H9 (cell line): ENCODE data around the gene CDC25B. TPM values are rescaled to one million over a fixed set of nuclear protein-coding genes. Genes with fewer than 3 reads are reported as not detected.

Experiments used
- DNase-seq: peaks from one replicate; pipeline ENCODE4 v3.0.0-alpha.2; 2017
- H2AFZ ChIP-seq: one replicate; pipeline ENCODE4 v1.6.1; 2013; ENCODE audit warnings: mild to moderate bottlenecking, low read length, control low read depth, moderate library complexity
- H2AK5ac ChIP-seq: 2 replicates; pipeline ENCODE4 v1.6.1; 2013; ENCODE audit warnings: low read length, control low read depth, mixed read lengths; ENCODE audit not compliant: insufficient read length
- H2BK120ac ChIP-seq: one replicate; pipeline ENCODE4 v1.6.1; 2013; ENCODE audit warnings: low read depth, mild to moderate bottlenecking, low read length, control low read depth, inconsistent platforms; ENCODE audit not compliant: poor library complexity, severe bottlenecking
- H2BK12ac ChIP-seq: 2 replicates; pipeline ENCODE4 v1.6.1; 2013; ENCODE audit warnings: low read length, control low read depth, mixed read lengths, low read depth; ENCODE audit not compliant: insufficient read length
- H2BK15ac ChIP-seq: 2 replicates; pipeline ENCODE4 v1.6.1; 2013; ENCODE audit warnings: low read depth, low read length, control low read depth
- H2BK20ac ChIP-seq: one replicate; pipeline ENCODE4 v1.6.1; 2013; ENCODE audit warnings: low read depth, mild to moderate bottlenecking, low read length, control low read depth, inconsistent platforms; ENCODE audit not compliant: poor library complexity, severe bottlenecking
- H2BK5ac ChIP-seq: 2 replicates; pipeline ENCODE4 v1.6.1; 2013; ENCODE audit warnings: low read length, control low read depth, mixed read lengths; ENCODE audit not compliant: insufficient read length
- H3K14ac ChIP-seq: 2 replicates; pipeline ENCODE4 v1.6.1; 2013; ENCODE audit warnings: low read length, control low read depth; ENCODE audit not compliant: insufficient read depth
- H3K18ac ChIP-seq: 2 replicates; pipeline ENCODE4 v1.6.1; 2013; ENCODE audit warnings: low read depth, mild to moderate bottlenecking, mixed read lengths, low read length, control low read depth; ENCODE audit not compliant: insufficient read length
- H3K23ac ChIP-seq: 2 replicates; pipeline ENCODE4 v1.6.1; 2013; ENCODE audit warnings: low read length, control low read depth, mixed read lengths, low read depth; ENCODE audit not compliant: insufficient read length
- H3K23me2 ChIP-seq: 2 replicates; pipeline ENCODE4 v1.6.1; 2013; ENCODE audit warnings: low read depth, mild to moderate bottlenecking, mixed read lengths, low read length, control low read depth; ENCODE audit not compliant: insufficient read length, poor library complexity, severe bottlenecking
- H3K27ac ChIP-seq: 2 replicates; pipeline ENCODE4 v1.5.1; 2013; ENCODE audit warnings: low read length, control low read depth, mixed read lengths, low read depth; ENCODE audit not compliant: insufficient read length
- H3K27me3 ChIP-seq: 2 replicates; pipeline ENCODE4 v1.6.1; 2013; ENCODE audit warnings: low read length, control low read depth, inconsistent platforms; ENCODE audit not compliant: insufficient read depth
- H3K4ac ChIP-seq: 2 replicates; pipeline ENCODE4 v1.6.1; 2013; ENCODE audit warnings: low read depth, mild to moderate bottlenecking, control low read depth, inconsistent platforms, low read length, moderate library complexity
- H3K4me1 ChIP-seq: 2 replicates; pipeline ENCODE4 v1.6.1; 2013; ENCODE audit warnings: low read length, control low read depth, inconsistent platforms; ENCODE audit not compliant: insufficient read depth
- H3K4me2 ChIP-seq: 2 replicates; pipeline ENCODE4 v1.6.1; 2013; ENCODE audit warnings: low read length, control low read depth, mixed read lengths; ENCODE audit not compliant: insufficient read length, insufficient read depth
- H3K56ac ChIP-seq: 2 replicates; pipeline ENCODE4 v1.6.1; 2013; ENCODE audit warnings: low read depth, mild to moderate bottlenecking, mixed read lengths, low read length, control low read depth; ENCODE audit not compliant: insufficient read length
- H3K79me1 ChIP-seq: 2 replicates; pipeline ENCODE4 v1.6.1; 2013; ENCODE audit warnings: low read depth, mild to moderate bottlenecking, moderate library complexity, low read length, control low read depth, inconsistent platforms; ENCODE audit not compliant: insufficient read depth, poor library complexity, severe bottlenecking
- H3K79me2 ChIP-seq: 2 replicates; pipeline ENCODE4 v1.6.1; 2013; ENCODE audit warnings: low read length, control low read depth, inconsistent platforms; ENCODE audit not compliant: insufficient read depth
- H3K9ac ChIP-seq: 2 replicates; pipeline ENCODE4 v1.6.1; 2013; ENCODE audit warnings: low read length, control low read depth, mixed read lengths; ENCODE audit not compliant: insufficient read length; ENCODE audit errors: extremely low read depth
- H3K9me3 ChIP-seq: one replicate; pipeline ENCODE4 v1.6.1; 2013; ENCODE audit warnings: low read depth, low read length, inconsistent platforms; ENCODE audit not compliant: control insufficient read depth
- H3T11ph ChIP-seq: one replicate; pipeline ENCODE4 v1.6.1; 2013; ENCODE audit warnings: mild to moderate bottlenecking, low read length, control low read depth, inconsistent platforms
- H4K20me1 ChIP-seq: one replicate; pipeline ENCODE4 v1.6.1; 2013; ENCODE audit not compliant: control insufficient read depth, insufficient read length, insufficient read depth
- H4K5ac ChIP-seq: 2 replicates; pipeline ENCODE4 v1.6.1; 2013; ENCODE audit warnings: low read depth, mild to moderate bottlenecking, mixed read lengths, low read length, control low read depth; ENCODE audit not compliant: insufficient read length
- H4K8ac ChIP-seq: replicated peaks from 2 replicates; pipeline ENCODE4 v1.6.1; 2013; ENCODE audit warnings: low read length, control low read depth, mixed read lengths, low read depth; ENCODE audit not compliant: insufficient read length
- H4K91ac ChIP-seq: 2 replicates; pipeline ENCODE4 v1.6.1; 2013; ENCODE audit warnings: low read depth, mild to moderate bottlenecking, moderate library complexity, mixed read lengths, low read length, control low read depth; ENCODE audit not compliant: insufficient read length
- H3K27ac Mint-ChIP-seq, 3 experiments: 2 replicates in 2 of 3; 3 replicates in 1 of 3; pipeline ENCODE4 v1.8.0; 2020 to 2021; ENCODE audit warnings: mixed read lengths in 3 of 3, mild to moderate bottlenecking in 1 of 3, moderate library complexity in 1 of 3
- H3K27me3 Mint-ChIP-seq: 2 replicates; pipeline ENCODE4 v1.8.0; 2021; ENCODE audit warnings: low read depth, mild to moderate bottlenecking, moderate library complexity, mixed read lengths
- H3K36me3 Mint-ChIP-seq, 3 experiments: 2 replicates in 2 of 3; 3 replicates in 1 of 3; pipeline ENCODE4 v1.8.0; 2020 to 2021; ENCODE audit warnings: low read depth in 3 of 3, mixed read lengths in 3 of 3; ENCODE audit not compliant: insufficient read depth in 1 of 3
- H3K4me1 Mint-ChIP-seq, 2 experiments: 2 replicates each; pipeline ENCODE4 v1.8.0; 2020; ENCODE audit warnings: mixed read lengths in 2 of 2
- H3K4me3 Mint-ChIP-seq, 2 experiments: 2 replicates in 1 of 2; 3 replicates in 1 of 2; pipeline ENCODE4 v1.8.0; 2020 to 2021; ENCODE audit warnings: mild to moderate bottlenecking in 2 of 2, mixed read lengths in 2 of 2, moderate library complexity in 1 of 2
- H3K9me3 Mint-ChIP-seq, 2 experiments: 2 replicates in 1 of 2; 3 replicates in 1 of 2; pipeline ENCODE4 v1.8.0; 2020; ENCODE audit warnings: mild to moderate bottlenecking in 2 of 2, mixed read lengths in 2 of 2, moderate library complexity in 1 of 2
- WGBS: extraction: QIAGEN DNeasy Blood & Tissue Kit; methylation state at CpG from one replicate; pipeline ENCODE4 v1.1.7; 2013; ENCODE audit warnings: missing lambda C conversion rate, low lambda C conversion rate, mixed read lengths; ENCODE audit not compliant: insufficient read length; ENCODE audit errors: extremely low coverage; 5-methylcytosine and 5-hydroxymethylcytosine counted together
- total RNA-seq: library from RNA; stranded (reverse); gene quantifications from 2 replicates; pipeline ENCODE4 v1.2.1, GENCODE V29; 2021
- TF ChIP-seq, protein P1 (sequence below): fragments of 200-600 bp; sonication (generic); conservative IDR thresholded peaks from 3 replicates; pipeline ENCODE4 v1.8.0; 2021; ENCODE audit warnings: antibody characterized with exemption, mild to moderate bottlenecking

CDC25B gene
- total RNA-seq, 1 experiment from 2014 or later = 24.0 TPM

GRCh38 chr20:3821996-3822395 is 25.9 kb downstream of the CDC25B start:
- Histone ChIP-seq H3T11ph (no peak overlapping the region), H3K23me2 (no peaks in the 10 kb centered on the region), H3K9ac (no peak overlapping the region), H2BK20ac (no peak overlapping the region), H3K4me2 (no peak overlapping the region), H2BK12ac (no peak overlapping the region), H2BK120ac (no peak overlapping the region), H2AFZ (no peak overlapping the region), H3K27me3 (no peaks in the 10 kb centered on the region), H3K27ac (no peak overlapping the region), H3K79me2 (no peaks in the 10 kb centered on the region), H2AK5ac (no peak overlapping the region), H3K79me1 (no peaks in the 10 kb centered on the region), H4K5ac (no peak overlapping the region), H4K8ac (no peak overlapping the region), H3K56ac (no peak overlapping the region), H3K4me1 (no peaks in the 10 kb centered on the region), H3K23ac (no peak overlapping the region), H3K9me3 (no peaks in the 10 kb centered on the region), H2BK15ac (0 out of 2 replicates have a peak overlapping the region, but pooled peaks have one; percentile 19), H4K91ac (no peak overlapping the region), H3K14ac (no peak overlapping the region), H3K18ac (no peak overlapping the region), H4K20me1 (no peaks in the 10 kb centered on the region), H3K4ac (no peak overlapping the region), H2BK5ac (no peak overlapping the region)
- Mint-ChIP-seq H3K4me1 (peaks cover 12 to 19% of the 10 kb centered on the region in 2 experiments), H3K9me3 (no peaks in the 10 kb centered on the region; a peak in 1 of 5 replicates), H3K27ac (peak overlapping the region in 1 of 3 experiments; percentile 94; a peak in 1 of 7 replicates), H3K36me3 (peaks cover 0 to 2% (median 0%) of the 10 kb centered on the region in 3 experiments; a peak in 2 of 7 replicates), H3K4me3 (peak overlapping the region; percentile 82 to 85; a peak in 4 of 5 replicates), H3K27me3 (no peaks in the 10 kb centered on the region)
- no peak for DNase-seq
- no CpG with 5 or more reads among the region's 14 CpGs for WGBS
- TF ChIP-seq, protein P1, sequence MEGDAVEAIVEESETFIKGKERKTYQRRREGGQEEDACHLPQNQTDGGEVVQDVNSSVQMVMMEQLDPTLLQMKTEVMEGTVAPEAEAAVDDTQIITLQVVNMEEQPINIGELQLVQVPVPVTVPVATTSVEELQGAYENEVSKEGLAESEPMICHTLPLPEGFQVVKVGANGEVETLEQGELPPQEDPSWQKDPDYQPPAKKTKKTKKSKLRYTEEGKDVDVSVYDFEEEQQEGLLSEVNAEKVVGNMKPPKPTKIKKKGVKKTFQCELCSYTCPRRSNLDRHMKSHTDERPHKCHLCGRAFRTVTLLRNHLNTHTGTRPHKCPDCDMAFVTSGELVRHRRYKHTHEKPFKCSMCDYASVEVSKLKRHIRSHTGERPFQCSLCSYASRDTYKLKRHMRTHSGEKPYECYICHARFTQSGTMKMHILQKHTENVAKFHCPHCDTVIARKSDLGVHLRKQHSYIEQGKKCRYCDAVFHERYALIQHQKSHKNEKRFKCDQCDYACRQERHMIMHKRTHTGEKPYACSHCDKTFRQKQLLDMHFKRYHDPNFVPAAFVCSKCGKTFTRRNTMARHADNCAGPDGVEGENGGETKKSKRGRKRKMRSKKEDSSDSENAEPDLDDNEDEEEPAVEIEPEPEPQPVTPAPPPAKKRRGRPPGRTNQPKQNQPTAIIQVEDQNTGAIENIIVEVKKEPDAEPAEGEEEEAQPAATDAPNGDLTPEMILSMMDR = no peak
